HG03095 (cell line): ENCODE data around the gene RNASE7.

Experiments used
- ATAC-seq: cut with Tn5 transposase; IDR thresholded peaks from one replicate; pipeline ENCODE4 v1.9.1; 2021; ENCODE audit warnings: moderate library complexity; ENCODE audit not compliant: unreplicated experiment

RNASE7 gene

DNA sequence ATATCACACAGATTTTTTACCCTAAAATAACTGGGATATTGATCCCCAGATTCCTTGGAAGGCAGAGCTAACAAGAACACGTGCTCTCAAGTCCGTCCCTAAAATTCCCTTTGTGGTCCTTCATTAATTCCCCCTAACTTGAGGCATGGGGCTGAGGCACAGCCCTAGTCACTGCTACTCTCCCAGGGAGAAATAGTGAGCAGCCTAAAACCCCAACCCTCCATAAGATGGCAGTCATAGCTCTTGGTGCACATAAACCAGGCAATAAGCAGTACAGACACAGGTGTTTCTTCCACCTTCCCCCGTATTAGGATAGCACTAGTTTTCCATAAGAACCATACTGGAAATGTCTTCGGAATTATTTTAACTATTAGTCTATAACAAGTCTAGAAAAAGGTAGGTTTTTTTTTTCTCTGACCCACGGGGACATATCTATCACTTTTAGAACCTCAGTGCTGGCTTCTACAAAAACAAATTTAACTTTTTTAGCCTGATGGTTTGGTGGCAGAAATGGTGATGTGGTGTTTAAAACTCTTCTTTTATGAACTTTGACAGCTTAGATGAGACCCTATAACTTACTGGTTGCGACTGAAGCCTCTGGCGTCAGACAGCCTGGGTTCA, 24.8 kb downstream of the RNASE7 start:
- no peak for ATAC-seq

GRCh38 chr14:21068521-21069387, 26.6 kb downstream of the RNASE7 start:
- ATAC-seq = no peak

- ATAC-seq = no peak
Observed at GRCh38 chr14:21069388-21070082, 27.4 kb downstream of the RNASE7 start.

- no peak for ATAC-seq
Observed at GRCh38 chr14:21070083-21070609, 28.0 kb downstream of the RNASE7 start, which contains the start of gene ARHGEF40. ARHGEF40 (plus strand) TSS chr14:21070304; CDS start chr14:21070397, 93 bp downstream.

GRCh38 chr14:21070610-21071224, 28.6 kb downstream of the RNASE7 start:
- peak; percentile 6 for ATAC-seq

GRCh38 chr14:21071225-21072030, 29.3 kb downstream of the RNASE7 start:
- peak; percentile 66 for ATAC-seq

GRCh38 chr14:21072031-21072473, 29.9 kb downstream of the RNASE7 start:
- no peak for ATAC-seq

- no peak for ATAC-seq
Observed at GRCh38 chr14:21072781-21073339, 30.7 kb downstream of the RNASE7 start.

GRCh38 chr14:21073921-21074320, 31.8 kb downstream of the RNASE7 start:
- ATAC-seq = no peak

DNA sequence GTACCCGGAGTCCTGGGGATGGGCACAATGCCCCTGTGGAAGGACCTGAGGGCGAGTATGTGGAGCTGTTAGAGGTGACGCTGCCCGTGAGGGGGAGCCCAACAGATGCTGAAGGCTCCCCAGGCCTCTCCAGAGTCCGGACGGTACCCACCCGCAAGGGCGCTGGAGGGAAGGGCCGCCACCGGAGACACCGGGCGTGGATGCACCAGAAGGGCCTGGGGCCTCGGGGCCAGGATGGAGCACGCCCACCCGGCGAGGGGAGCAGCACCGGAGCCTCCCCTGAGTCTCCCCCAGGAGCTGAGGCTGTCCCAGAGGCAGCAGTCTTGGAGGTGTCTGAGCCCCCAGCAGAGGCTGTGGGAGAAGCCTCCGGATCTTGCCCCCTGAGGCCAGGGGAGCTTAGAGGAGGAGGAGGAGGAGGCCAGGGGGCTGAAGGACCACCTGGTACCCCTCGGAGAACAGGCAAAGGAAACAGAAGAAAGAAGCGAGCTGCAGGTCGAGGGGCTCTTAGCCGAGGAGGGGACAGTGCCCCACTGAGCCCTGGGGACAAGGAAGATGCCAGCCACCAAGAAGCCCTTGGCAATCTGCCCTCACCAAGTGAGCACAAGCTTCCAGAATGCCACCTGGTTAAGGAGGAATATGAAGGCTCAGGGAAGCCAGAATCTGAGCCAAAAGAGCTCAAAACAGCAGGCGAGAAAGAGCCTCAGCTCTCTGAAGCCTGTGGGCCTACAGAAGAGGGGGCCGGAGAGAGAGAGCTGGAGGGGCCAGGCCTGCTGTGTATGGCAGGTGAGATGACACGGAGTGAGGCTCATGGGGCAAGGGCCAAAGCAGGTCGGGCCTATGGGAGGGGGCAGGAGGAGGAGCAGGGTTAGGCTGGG, 32.5 kb downstream of the RNASE7 start:
- no peak for ATAC-seq

GRCh38 chr14:21075719-21076437, 33.7 kb downstream of the RNASE7 start:
- no peak for ATAC-seq

GRCh38 chr14:21077672-21078071, 35.5 kb downstream of the RNASE7 start:
- no peak for ATAC-seq

- ATAC-seq = no peak
Observed at GRCh38 chr14:21078287-21078686, 36.1 kb downstream of the RNASE7 start.

DNA sequence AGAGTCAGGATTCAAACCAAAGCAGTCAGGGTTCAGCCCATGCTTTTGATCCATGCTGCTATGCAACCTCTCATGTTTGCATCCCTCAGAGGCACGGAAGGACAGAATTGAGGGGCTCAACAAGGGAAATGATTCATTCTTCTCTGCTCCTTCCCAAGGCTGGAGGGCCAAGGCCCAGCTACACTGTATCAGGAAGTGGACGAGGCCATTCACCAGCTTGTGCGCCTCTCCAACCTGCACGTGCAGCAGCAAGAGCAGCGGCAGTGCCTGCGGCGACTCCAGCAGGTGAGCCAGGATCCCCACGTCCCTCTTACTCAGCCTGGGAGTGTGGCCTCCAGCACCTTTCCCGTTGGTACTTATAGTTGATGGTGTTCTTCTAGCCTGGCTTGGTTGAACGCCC, 36.6 kb downstream of the RNASE7 start:
- ATAC-seq = no peak

DNA sequence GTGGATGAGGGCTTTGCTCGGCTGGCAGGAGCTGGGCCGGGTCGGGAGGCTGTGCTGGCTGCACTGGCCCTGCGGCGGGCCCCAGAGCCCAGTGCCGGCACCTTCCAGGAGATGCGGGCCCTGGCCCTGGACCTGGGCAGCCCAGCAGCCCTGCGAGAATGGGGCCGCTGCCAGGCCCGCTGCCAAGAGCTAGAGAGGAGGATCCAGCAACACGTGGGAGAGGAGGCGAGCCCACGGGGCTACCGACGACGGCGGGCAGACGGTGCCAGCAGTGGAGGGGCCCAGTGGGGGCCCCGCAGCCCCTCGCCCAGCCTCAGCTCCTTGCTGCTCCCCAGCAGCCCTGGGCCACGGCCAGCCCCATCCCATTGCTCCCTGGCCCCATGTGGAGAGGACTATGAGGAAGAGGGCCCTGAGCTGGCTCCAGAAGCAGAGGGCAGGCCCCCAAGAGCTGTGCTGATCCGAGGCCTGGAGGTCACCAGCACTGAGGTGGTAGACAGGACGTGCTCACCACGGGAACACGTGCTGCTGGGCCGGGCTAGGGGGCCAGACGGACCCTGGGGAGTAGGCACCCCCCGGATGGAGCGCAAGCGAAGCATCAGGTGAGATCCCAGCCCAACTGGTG, 39.5 kb downstream of the RNASE7 start:
- no peak for ATAC-seq

GRCh38 chr14:21083565-21084325, 41.6 kb downstream of the RNASE7 start:
- ATAC-seq = no peak

GRCh38 chr14:21084396-21084795, 42.2 kb downstream of the RNASE7 start:
- ATAC-seq = no peak
